Measurements from ENCODE around the gene FHOD3. TPM values are rescaled to one million over a fixed set of nuclear protein-coding genes. Genes with fewer than 3 reads are reported as not detected.

FHOD3 gene
- total RNA-seq, 1 donor from 2014 or later, result 8.9 TPM

DNA sequence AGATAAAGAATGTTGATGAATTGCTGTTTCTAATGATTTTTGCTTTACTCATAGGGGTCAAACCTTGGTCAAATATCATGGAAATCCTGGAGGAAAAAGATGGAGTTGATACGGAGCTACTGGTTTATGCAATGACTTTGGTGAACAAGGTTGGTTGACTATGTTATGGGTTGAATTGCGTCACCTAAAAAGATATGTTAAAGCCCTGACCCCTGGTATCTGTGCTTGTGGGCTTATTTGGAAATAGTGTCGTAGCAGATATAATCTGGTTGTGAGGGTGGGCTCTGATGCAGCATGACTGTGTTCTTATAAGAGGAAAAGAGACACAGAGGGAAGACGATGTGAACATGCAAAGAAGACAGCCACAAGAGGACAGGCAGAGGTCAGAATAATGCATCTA, 305.1 kb downstream of the FHOD3 start:
- DNase-seq (ENCODE audit: low spot score), result no peak
- Mint-ChIP-seq H3K27ac (ENCODE audit: unreplicated experiment) (no peak overlapping the region), H3K4me3 (ENCODE audit: unreplicated experiment) (no peak overlapping the region), H3K27me3 (ENCODE audit: low read depth) (no peaks in the 10 kb centered on the region), H3K9me3 (ENCODE audit: low read depth) (no peaks in the 10 kb centered on the region), H3K36me3 (ENCODE audit: low read depth) (peaks cover 2% of the 10 kb centered on the region), H3K4me1 (ENCODE audit: low read depth) (no peaks in the 10 kb centered on the region)
- TF ChIP-seq CTCF (IDR thresholded peaks at IDR 0.05), result no peak

DNA sequence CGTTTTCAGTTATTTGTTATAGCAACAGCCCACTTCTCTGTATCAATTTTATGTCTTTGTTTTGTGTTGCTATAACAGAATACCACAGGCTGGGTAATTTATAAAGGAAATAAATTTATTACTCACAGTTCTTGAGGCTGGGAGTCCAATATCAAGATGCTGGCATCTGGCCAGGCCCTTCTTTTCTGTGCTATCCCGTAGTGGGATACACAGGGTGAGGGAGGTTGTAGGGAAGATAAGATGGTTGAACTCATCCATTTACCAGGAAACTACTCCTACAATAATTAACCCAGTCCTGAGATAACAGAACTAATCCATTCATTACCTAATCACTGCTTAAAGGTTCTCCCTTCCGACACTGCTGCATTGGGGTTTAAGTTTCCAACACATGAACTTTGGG, 310.6 kb downstream of the FHOD3 start:
- no peaks in the 10 kb centered on the region for H3K9me3 Mint-ChIP-seq (ENCODE audit: low read depth)
- no peak overlapping the region for H3K4me3 Mint-ChIP-seq (ENCODE audit: unreplicated experiment)
- no peaks in the 10 kb centered on the region for H3K36me3 Mint-ChIP-seq (ENCODE audit: low read depth)
- no peak for TF ChIP-seq CTCF (IDR thresholded peaks at IDR 0.05)
- H3K4me1 Mint-ChIP-seq (ENCODE audit: low read depth), result no peaks in the 10 kb centered on the region
- H3K27me3 Mint-ChIP-seq (ENCODE audit: low read depth), result no peaks in the 10 kb centered on the region
- DNase-seq (ENCODE audit: low spot score), result no peak
- H3K27ac Mint-ChIP-seq (ENCODE audit: unreplicated experiment), result no peak overlapping the region

GRCh38 chr18:36610258-36610657, 312.7 kb downstream of the FHOD3 start:
- DNase-seq (ENCODE audit: low spot score), result no peak
- H3K27me3 Mint-ChIP-seq (ENCODE audit: low read depth), result no peaks in the 10 kb centered on the region
- no peak overlapping the region for H3K27ac Mint-ChIP-seq (ENCODE audit: unreplicated experiment)
- H3K9me3 Mint-ChIP-seq (ENCODE audit: low read depth), result no peaks in the 10 kb centered on the region
- H3K36me3 Mint-ChIP-seq (ENCODE audit: low read depth), result no peaks in the 10 kb centered on the region
- TF ChIP-seq CTCF (IDR thresholded peaks at IDR 0.05), result no peak
- H3K4me3 Mint-ChIP-seq (ENCODE audit: unreplicated experiment), result no peak overlapping the region
- H3K4me1 Mint-ChIP-seq (ENCODE audit: low read depth), result no peaks in the 10 kb centered on the region

DNA sequence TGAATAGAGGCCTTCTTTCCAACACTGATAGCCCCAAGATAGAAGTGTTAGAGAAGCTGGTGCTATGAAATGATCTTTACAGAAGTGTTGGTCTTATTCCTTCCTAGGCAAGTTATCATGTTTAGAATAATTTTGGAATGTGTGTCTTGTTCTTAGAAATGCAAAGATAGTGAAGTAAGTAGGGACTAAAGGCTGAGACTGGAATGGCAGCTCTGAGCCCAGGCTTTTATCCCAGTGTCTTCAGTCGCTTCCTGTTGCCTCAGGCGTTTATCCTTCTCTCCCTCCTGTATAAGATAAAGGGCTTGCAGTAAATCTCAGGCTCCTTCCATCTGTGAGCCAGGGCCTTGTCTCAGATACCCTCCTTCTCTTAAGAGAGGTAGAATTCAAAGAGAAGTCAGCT, 313.1 kb downstream of the FHOD3 start:
- no peak for DNase-seq (ENCODE audit: low spot score)
- no peak for TF ChIP-seq CTCF (IDR thresholded peaks at IDR 0.05)
- no peaks in the 10 kb centered on the region for H3K27me3 Mint-ChIP-seq (ENCODE audit: low read depth)
- H3K9me3 Mint-ChIP-seq (ENCODE audit: low read depth), result no peaks in the 10 kb centered on the region
- no peak overlapping the region for H3K4me3 Mint-ChIP-seq (ENCODE audit: unreplicated experiment)
- no peak overlapping the region for H3K27ac Mint-ChIP-seq (ENCODE audit: unreplicated experiment)
- H3K36me3 Mint-ChIP-seq (ENCODE audit: low read depth), result no peaks in the 10 kb centered on the region
- no peaks in the 10 kb centered on the region for H3K4me1 Mint-ChIP-seq (ENCODE audit: low read depth)

DNA sequence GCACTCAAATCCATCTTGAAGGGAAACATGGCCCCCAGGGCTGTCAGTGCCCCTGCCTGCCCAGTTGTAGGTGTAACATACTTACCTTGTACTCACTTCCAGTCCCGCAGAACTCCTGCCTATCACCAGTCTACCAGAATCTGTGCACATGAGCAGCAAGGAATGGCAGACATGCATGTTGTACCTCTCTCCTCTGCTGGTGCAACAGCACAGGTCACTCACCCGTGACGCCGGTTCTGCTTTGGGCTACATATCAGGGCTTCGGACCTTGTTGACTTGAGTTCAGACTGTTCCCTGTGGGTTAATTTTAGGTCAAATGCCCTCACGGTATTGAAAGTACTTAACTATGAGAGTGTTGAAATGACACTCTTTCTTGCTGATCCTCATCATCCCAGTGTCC, 315.6 kb downstream of the FHOD3 start:
- Mint-ChIP-seq H3K36me3 (ENCODE audit: low read depth) (no peaks in the 10 kb centered on the region), H3K27ac (ENCODE audit: unreplicated experiment) (no peak overlapping the region), H3K4me1 (ENCODE audit: low read depth) (no peaks in the 10 kb centered on the region), H3K4me3 (ENCODE audit: unreplicated experiment) (no peak overlapping the region), H3K27me3 (ENCODE audit: low read depth) (no peaks in the 10 kb centered on the region), H3K9me3 (ENCODE audit: low read depth) (no peaks in the 10 kb centered on the region)
- TF ChIP-seq CTCF (IDR thresholded peaks at IDR 0.05), result no peak
- no peak for DNase-seq (ENCODE audit: low spot score)

Measured in chondrocyte (in vitro differentiated cells).